Ovary (tissue), 9 donors: ENCODE measurements around the gene ZNF500. TPM values are rescaled to one million over a fixed set of nuclear protein-coding genes. Genes with fewer than 3 reads are reported as not detected.

Source experiments
- DNase-seq, 5 donors: peaks; one replicate each; pipeline ENCODE4 v3.0.0-alpha.2; 2019 to 2020
- H3K27ac ChIP-seq, 2 donors: fragments of 200-600 bp; one replicate each; pipeline versions ENCODE4 v1.5.1 to v1.8.0; 2019 to 2022
- H3K27me3 ChIP-seq: fragments of 200-600 bp; one replicate; pipeline ENCODE4 v1.8.0; 2022
- H3K36me3 ChIP-seq: fragments of 200-600 bp; sonication (generic); one replicate; pipeline ENCODE4 v1.5.1; 2019
- H3K4me1 ChIP-seq: one replicate; pipeline ENCODE4 v1.8.1; 2013; ENCODE audit warnings: mild to moderate bottlenecking, moderate library complexity; ENCODE audit not compliant: insufficient read depth
- H3K4me3 ChIP-seq: fragments of 200-600 bp; sonication (generic); one replicate; pipeline ENCODE4 v1.5.1; 2017
- H3K9me3 ChIP-seq, 2 donors: fragments of 200-600 bp in 1 of 2; sonication (generic) in 1 of 2; one replicate each; pipeline versions ENCODE4 v1.5.1 to v1.8.1; 2013 to 2019; ENCODE audit warnings: mild to moderate bottlenecking in 1 of 2, moderate library complexity in 1 of 2
- CTCF ChIP-seq, 3 donors: fragments of 450-650 bp in 2 of 3; fragments of 200-600 bp in 1 of 3; IDR thresholded peaks; one replicate each; pipeline versions ENCODE4 v1.5.1 to v1.8.0; 2016 to 2022; ENCODE audit warnings: antibody characterized with exemption in 3 of 3, mild to moderate bottlenecking in 1 of 3
- EP300 ChIP-seq: sonication (generic); formaldehyde crosslinking; IDR thresholded peaks from one replicate; pipeline ENCODE4 v1.6.1; 2017; ENCODE audit warnings: antibody characterized with exemption
- POLR2A ChIP-seq: fragments of 450-650 bp; IDR thresholded peaks from one replicate; pipeline ENCODE4 v1.6.1; 2017; ENCODE audit warnings: antibody characterized with exemption, mild to moderate bottlenecking, moderate library complexity
- WGBS, 3 donors: extraction: QIAGEN DNeasy Blood & Tissue Kit in 1 of 3; methylation state at CpG; one replicate each; pipeline versions ENCODE4 v1.1.5 to v1.1.7; 2013 to 2017; 5-methylcytosine and 5-hydroxymethylcytosine counted together
- intact Hi-C, 4 donors: fragments of 100-400 bp; cut with DNase I; formaldehyde crosslinking; loops; one replicate each; pipeline versions ENCODE4 v1.11.0 to v1.15.1; 2022 to 2023
- polyA plus RNA-seq, 2 donors: library from polyadenylated mRNA; stranded (reverse); fragments of 200-250 nt in 1 of 2; fragments of 350-450 nt in 1 of 2; fragmentation: Illumina TruSeq in 1 of 2; extraction: RNeasy Lipid Tissue Mini Kit (QIAGEN cat#74804) in 1 of 2; gene quantifications; one replicate each; pipeline ENCODE4 v1.2.3, GENCODE V29; 2013 to 2014
- total RNA-seq, 7 donors: library from RNA; depleted of rRNA in 2 of 7; stranded (reverse); fragments of >200 nt in 2 of 7; fragmentation: NEBNext Ultra II Directional in 3 of 7; extraction: Animal tissue kit (Norgen Biotek cat#: 25700) in 3 of 7; gene quantifications; one replicate each; pipeline versions ENCODE4 v1.1.0 to v1.2.4, GENCODE V29; 2016 to 2023
- donor health status: DM: no; HTN: no; CAD: no; lungs with moderate emphysema.
- donor health status: DM: no; HTN: no; CAD: no.
- donor health status: Bipolar disorder and iron deficiency.
- donor health status: DM: yes; HTN: yes; CAD: no.
- donor health status: DM: no; HTN: no; CAD: no.
- donor health status: DM: yes; HTN: yes; CAD: no.

Gene ZNF500
- total and polyA plus RNA-seq, 9 donors = 4.7 to 27.7 (median 22.1) TPM

- no peak overlapping the region for H3K4me3 ChIP-seq
- DNase-seq = no peak
Measured at GRCh38 chr16:4702466-4702808, 64.5 kb downstream of the ZNF500 start.

GRCh38 chr16:4701791-4702465 is 65.0 kb downstream of the ZNF500 start:
- DNase-seq = no peak
- Histone ChIP-seq H3K4me3 (no peak overlapping the region), H3K27me3 (no peaks in the 10 kb centered on the region), H3K36me3 (no peaks in the 10 kb centered on the region), H3K9me3 (no peaks in the 10 kb centered on the region), H3K4me1 (no peaks in the 10 kb centered on the region), H3K27ac (no peak overlapping the region)
- intact Hi-C loops = no loop called here
- WGBS, 3 donors = 85 to 89% (median 86%) methylated on average over 17 of the region's 17 CpGs
- TF ChIP-seq POLR2A (no peak), CTCF (IDR thresholded peaks at IDR 0.05) (no peak), EP300 (no peak)

More at GRCh38 chr16:4702466-4702808, 64.5 kb downstream of the ZNF500 start:
- TF ChIP-seq POLR2A (no peak), CTCF (IDR thresholded peaks at IDR 0.05) (no peak), EP300 (no peak)
- WGBS, 3 donors = 64 to 69% (median 68%) methylated on average over 7 of the region's 7 CpGs
- no peaks in the 10 kb centered on the region for H3K4me1 ChIP-seq
- no peaks in the 10 kb centered on the region for H3K9me3 ChIP-seq
- no peak overlapping the region for H3K27ac ChIP-seq
- intact Hi-C loops = no loop called here
- no peaks in the 10 kb centered on the region for H3K36me3 ChIP-seq
- no peaks in the 10 kb centered on the region for H3K27me3 ChIP-seq

- H3K4me1 ChIP-seq = no peaks in the 10 kb centered on the region
- WGBS, 3 donors = 86 to 91% (median 88%) methylated on average over 32 to 33 of the region's 33 CpGs
- H3K4me3 ChIP-seq = no peak overlapping the region
- intact Hi-C loops = no loop called here
- H3K27me3 ChIP-seq = no peaks in the 10 kb centered on the region
- no peak for TF ChIP-seq CTCF (IDR thresholded peaks at IDR 0.05)
- TF ChIP-seq EP300 = no peak
- TF ChIP-seq POLR2A = no peak
- H3K9me3 ChIP-seq = no peaks in the 10 kb centered on the region
- no peak overlapping the region for H3K27ac ChIP-seq
- H3K36me3 ChIP-seq = no peaks in the 10 kb centered on the region
- DNase-seq = no peak
Measured at GRCh38 chr16:4700997-4701743, 65.8 kb downstream of the ZNF500 start.

GRCh38 chr16:4700380-4700996 is 66.5 kb downstream of the ZNF500 start:
- no peaks in the 10 kb centered on the region for H3K9me3 ChIP-seq
- H3K27ac ChIP-seq = no peak overlapping the region
- H3K27me3 ChIP-seq = no peaks in the 10 kb centered on the region
- H3K4me3 ChIP-seq = no peak overlapping the region
- H3K4me1 ChIP-seq = no peaks in the 10 kb centered on the region
- DNase-seq = no peak
- no peak for TF ChIP-seq POLR2A
- TF ChIP-seq CTCF (IDR thresholded peaks at IDR 0.05) = no peak
- no peak for TF ChIP-seq EP300
- intact Hi-C loops = no loop called here
- no peaks in the 10 kb centered on the region for H3K36me3 ChIP-seq
- 92 to 94% (median 93%) methylated on average over 13 of the region's 13 CpGs for WGBS, 3 donors
